OCI-LY1 (cell line): ENCODE data around the gene FAM229A.

Experiments
- H2AFZ ChIP-seq: fragments of 200-600 bp; sonication (generic), shearing (Covaris generic); 2 replicates; pipeline ENCODE4 v1.6.0; 2014; ENCODE audit warnings: antibody characterized with exemption, mild to moderate bottlenecking, low read length
- H3F3A ChIP-seq: fragments of 200-600 bp; sonication (generic), shearing (Covaris generic); 2 replicates; pipeline ENCODE4 v1.6.0; 2014; ENCODE audit warnings: mild to moderate bottlenecking, antibody characterized with exemption, low read length, moderate library complexity; ENCODE audit not compliant: insufficient read depth
- H3K27ac ChIP-seq: fragments of 200-600 bp; sonication (generic); 2 replicates; pipeline ENCODE4 v1.5.1; 2014; ENCODE audit warnings: low read length, mixed run types, mild to moderate bottlenecking, low read depth; ENCODE audit not compliant: poor library complexity, severe bottlenecking
- H3K27me3 ChIP-seq: fragments of 200-600 bp; sonication (generic); 2 replicates; pipeline ENCODE4 v1.6.0; 2014; ENCODE audit warnings: antibody characterized with exemption, mild to moderate bottlenecking, low read length, moderate library complexity; ENCODE audit not compliant: insufficient read depth
- H3K36me3 ChIP-seq: fragments of 200-600 bp; sonication (generic); 2 replicates; pipeline ENCODE4 v1.6.1; 2014; ENCODE audit warnings: mild to moderate bottlenecking, antibody characterized with exemption, low read length, moderate library complexity, mixed read lengths; ENCODE audit not compliant: insufficient read depth
- H3K4me1 ChIP-seq: fragments of 200-600 bp; sonication (generic); 2 replicates; pipeline ENCODE4 v1.5.1; 2014; ENCODE audit warnings: mild to moderate bottlenecking, low read length, moderate library complexity; ENCODE audit not compliant: insufficient read depth, severe bottlenecking
- H3K4me2 ChIP-seq: fragments of 200-600 bp; sonication (generic), shearing (Covaris generic); 2 replicates; pipeline ENCODE4 v1.6.1; 2014; ENCODE audit warnings: low read length
- H3K4me3 ChIP-seq: fragments of 200-600 bp; sonication (generic); 2 replicates; pipeline ENCODE4 v1.5.1; 2014; ENCODE audit warnings: low read length, low read depth, mild to moderate bottlenecking, mixed read lengths; ENCODE audit not compliant: poor library complexity, severe bottlenecking
- H3K79me2 ChIP-seq: fragments of 200-600 bp; shearing (Covaris generic); 2 replicates; pipeline ENCODE4 v1.6.1; 2016; ENCODE audit warnings: mixed run types, low read length, mixed read lengths; ENCODE audit not compliant: insufficient read depth
- H3K9ac ChIP-seq: fragments of 200-600 bp; sonication (generic), shearing (Covaris generic); 2 replicates; pipeline ENCODE4 v1.6.1; 2014; ENCODE audit warnings: mild to moderate bottlenecking, low read length, mixed read lengths
- H3K9me2 ChIP-seq: fragments of 200-600 bp; sonication (generic), shearing (Covaris generic); 2 replicates; pipeline ENCODE4 v1.6.1; 2014; ENCODE audit warnings: low read depth, mild to moderate bottlenecking, low read length, mixed read lengths
- H3K9me3 ChIP-seq: fragments of 200-600 bp; shearing (Covaris generic); 2 replicates; pipeline ENCODE4 v1.6.1; 2014; ENCODE audit warnings: low read length, mixed read lengths
- H4K20me1 ChIP-seq: fragments of 200-600 bp; sonication (generic), shearing (Covaris generic); 2 replicates; pipeline ENCODE4 v1.6.0; 2016; ENCODE audit warnings: mild to moderate bottlenecking, low read length; ENCODE audit not compliant: insufficient read depth
- EZH2 ChIP-seq: fragments of 200-600 bp; sonication (generic), shearing (Covaris generic); IDR thresholded peaks from 2 replicates; pipeline ENCODE4 v1.8.0; 2017; ENCODE audit warnings: borderline replicate concordance, mixed run types, mild to moderate bottlenecking, antibody characterized with exemption, low read length, moderate library complexity, mixed read lengths
- TF ChIP-seq, protein P1 (sequence below): fragments of 200-600 bp; sonication (generic), shearing (Covaris generic); IDR thresholded peaks from 2 replicates; pipeline ENCODE4 v1.5.1; 2017; ENCODE audit warnings: mild to moderate bottlenecking, antibody characterized with exemption, low read length, moderate library complexity, mixed read lengths

FAM229A gene, protein sequence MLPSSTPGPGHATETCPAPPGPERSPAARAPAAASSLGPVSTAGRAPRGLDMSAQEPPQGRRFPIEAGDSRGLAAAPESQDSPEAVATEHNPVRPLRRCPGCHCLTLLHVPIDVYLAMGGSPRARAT

GRCh38 chr1:32362474-32363313 is at the start of gene FAM229A, which contains the start of gene TSSK3:
TSS of gene FAM229A (minus strand) at chr1:32362485. CDS start at chr1:32362091, 394 bp downstream.
TSS of gene TSSK3 (plus strand) at chr1:32362539. CDS start at chr1:32362702, 163 bp downstream.
- no peaks in the 10 kb centered on the region for H3K9me2 ChIP-seq
- H3K4me2 ChIP-seq, result peak within 1 kb of the TSS; percentile 58
- peaks cover 14% of the 10 kb centered on the region for H3K4me1 ChIP-seq
- H3K79me2 ChIP-seq, result no peaks in the 10 kb centered on the region
- no peaks in the 10 kb centered on the region for H3K9me3 ChIP-seq
- no peak within 1 kb of the TSS for H3K27ac ChIP-seq
- H3K27me3 ChIP-seq, result no peaks in the 10 kb centered on the region
- H2AFZ ChIP-seq, result no peak within 1 kb of the TSS
- H3K4me3 ChIP-seq, result peak within 1 kb of the TSS; percentile 32
- no peaks in the 10 kb centered on the region for H3F3A ChIP-seq
- TF ChIP-seq, protein P1, sequence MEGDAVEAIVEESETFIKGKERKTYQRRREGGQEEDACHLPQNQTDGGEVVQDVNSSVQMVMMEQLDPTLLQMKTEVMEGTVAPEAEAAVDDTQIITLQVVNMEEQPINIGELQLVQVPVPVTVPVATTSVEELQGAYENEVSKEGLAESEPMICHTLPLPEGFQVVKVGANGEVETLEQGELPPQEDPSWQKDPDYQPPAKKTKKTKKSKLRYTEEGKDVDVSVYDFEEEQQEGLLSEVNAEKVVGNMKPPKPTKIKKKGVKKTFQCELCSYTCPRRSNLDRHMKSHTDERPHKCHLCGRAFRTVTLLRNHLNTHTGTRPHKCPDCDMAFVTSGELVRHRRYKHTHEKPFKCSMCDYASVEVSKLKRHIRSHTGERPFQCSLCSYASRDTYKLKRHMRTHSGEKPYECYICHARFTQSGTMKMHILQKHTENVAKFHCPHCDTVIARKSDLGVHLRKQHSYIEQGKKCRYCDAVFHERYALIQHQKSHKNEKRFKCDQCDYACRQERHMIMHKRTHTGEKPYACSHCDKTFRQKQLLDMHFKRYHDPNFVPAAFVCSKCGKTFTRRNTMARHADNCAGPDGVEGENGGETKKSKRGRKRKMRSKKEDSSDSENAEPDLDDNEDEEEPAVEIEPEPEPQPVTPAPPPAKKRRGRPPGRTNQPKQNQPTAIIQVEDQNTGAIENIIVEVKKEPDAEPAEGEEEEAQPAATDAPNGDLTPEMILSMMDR, result no peak
- no peak for TF ChIP-seq EZH2
- H3K9ac ChIP-seq, result no peak within 1 kb of the TSS
- no peaks in the 10 kb centered on the region for H4K20me1 ChIP-seq
- peaks cover 40% of the 10 kb centered on the region for H3K36me3 ChIP-seq

- no peak overlapping the region for H3K4me3 ChIP-seq
- no peaks in the 10 kb centered on the region for H3K36me3 ChIP-seq
- no peaks in the 10 kb centered on the region for H3F3A ChIP-seq
- TF ChIP-seq, protein P1, result no peak
- H3K27ac ChIP-seq, result no peak overlapping the region
- no peak overlapping the region for H3K4me2 ChIP-seq
- H2AFZ ChIP-seq, result no peak overlapping the region
- H3K4me1 ChIP-seq, result peaks cover 4% of the 10 kb centered on the region
- no peak overlapping the region for H3K9ac ChIP-seq
- no peaks in the 10 kb centered on the region; the same call in 1 of the 2 replicates for H3K9me3 ChIP-seq
- no peaks in the 10 kb centered on the region for H3K9me2 ChIP-seq
- H4K20me1 ChIP-seq, result no peaks in the 10 kb centered on the region
- no peaks in the 10 kb centered on the region for H3K79me2 ChIP-seq
- peaks cover 5% of the 10 kb centered on the region; the same call in 1 of the 2 replicates for H3K27me3 ChIP-seq
Observed at GRCh38 chr1:32411261-32411660, 49.0 kb upstream of the FAM229A start.

DNA sequence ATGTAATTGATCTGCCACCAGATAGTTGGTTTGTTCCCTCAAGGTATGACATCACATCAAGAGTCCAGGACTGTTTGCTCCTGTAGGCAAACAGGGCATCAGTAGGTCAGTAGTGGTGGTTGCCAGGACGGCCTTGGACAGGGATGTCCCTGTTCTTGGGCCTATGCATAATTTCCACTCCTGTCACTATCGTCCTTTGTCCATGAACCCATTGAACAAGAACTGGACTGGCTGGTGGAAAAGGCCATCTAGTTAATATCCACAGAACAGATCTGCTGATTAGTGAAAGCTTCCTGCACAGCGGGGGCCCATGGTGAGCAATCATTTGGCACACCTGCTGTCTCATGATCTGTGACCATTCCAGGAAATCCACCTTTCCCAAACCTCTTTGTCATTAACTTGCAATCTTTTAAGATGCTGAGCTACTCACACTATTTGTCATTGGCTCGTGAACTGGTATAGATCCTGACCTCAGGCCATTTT is 44.4 kb upstream of the FAM229A start:
- Histone ChIP-seq H4K20me1 (no peaks in the 10 kb centered on the region), H3F3A (no peaks in the 10 kb centered on the region), H3K27me3 (peaks cover 9% of the 10 kb centered on the region; the same call in 1 of the 2 replicates), H3K27ac (no peak overlapping the region), H3K4me2 (no peak overlapping the region), H3K9me3 (no peaks in the 10 kb centered on the region), H3K36me3 (no peaks in the 10 kb centered on the region), H3K9me2 (no peaks in the 10 kb centered on the region), H3K4me1 (no peaks in the 10 kb centered on the region), H3K9ac (no peak overlapping the region), H2AFZ (no peak overlapping the region), H3K79me2 (no peaks in the 10 kb centered on the region), H3K4me3 (no peak overlapping the region)
- TF ChIP-seq, protein P1, result no peak
- TF ChIP-seq EZH2, result no peak
